GM19099 (cell line): ENCODE measurements around the gene SELENOH.

ENCODE experiments used
- POLR2A ChIP-seq: IDR thresholded peaks from 3 replicates; pipeline ENCODE4 v1.6.1; 2011; ENCODE audit warnings: low read depth; ENCODE audit not compliant: insufficient read length; ENCODE audit errors: extremely low read depth

SELENOH gene

GRCh38 chr11:57770793-57771192, 29.5 kb downstream of the SELENOH start:
- no peak for TF ChIP-seq POLR2A

GRCh38 chr11:57771365-57771764, 30.1 kb downstream of the SELENOH start:
- TF ChIP-seq POLR2A: no peak

- TF ChIP-seq POLR2A: no peak
Observed at GRCh38 chr11:57772562-57772961, 31.3 kb downstream of the SELENOH start.

- TF ChIP-seq POLR2A: no peak
Observed at GRCh38 chr11:57773026-57773598, 31.8 kb downstream of the SELENOH start.

- no peak for TF ChIP-seq POLR2A
Observed at GRCh38 chr11:57775491-57775890, 34.2 kb downstream of the SELENOH start.

- no peak for TF ChIP-seq POLR2A
Observed at GRCh38 chr11:57776031-57776521, 34.8 kb downstream of the SELENOH start.

GRCh38 chr11:57776577-57777210, 35.4 kb downstream of the SELENOH start:
- TF ChIP-seq POLR2A: no peak

- TF ChIP-seq POLR2A: no peak
Observed at GRCh38 chr11:57777969-57778317, 36.7 kb downstream of the SELENOH start.

- no peak for TF ChIP-seq POLR2A
Observed at GRCh38 chr11:57778318-57779037, 37.2 kb downstream of the SELENOH start.

GRCh38 chr11:57779276-57779675, 38.0 kb downstream of the SELENOH start:
- no peak for TF ChIP-seq POLR2A

- TF ChIP-seq POLR2A: no peak
Observed at GRCh38 chr11:57781529-57781943, 40.2 kb downstream of the SELENOH start.

GRCh38 chr11:57785072-57785471, 43.8 kb downstream of the SELENOH start:
- no peak for TF ChIP-seq POLR2A

GRCh38 chr11:57786436-57786835, 45.1 kb downstream of the SELENOH start:
- no peak for TF ChIP-seq POLR2A

GRCh38 chr11:57787006-57787604, 45.8 kb downstream of the SELENOH start:
- TF ChIP-seq POLR2A: no peak

GRCh38 chr11:57787920-57788702, 46.8 kb downstream of the SELENOH start:
- no peak for TF ChIP-seq POLR2A
